ENCODE results near the gene GAREM1.

DNA sequence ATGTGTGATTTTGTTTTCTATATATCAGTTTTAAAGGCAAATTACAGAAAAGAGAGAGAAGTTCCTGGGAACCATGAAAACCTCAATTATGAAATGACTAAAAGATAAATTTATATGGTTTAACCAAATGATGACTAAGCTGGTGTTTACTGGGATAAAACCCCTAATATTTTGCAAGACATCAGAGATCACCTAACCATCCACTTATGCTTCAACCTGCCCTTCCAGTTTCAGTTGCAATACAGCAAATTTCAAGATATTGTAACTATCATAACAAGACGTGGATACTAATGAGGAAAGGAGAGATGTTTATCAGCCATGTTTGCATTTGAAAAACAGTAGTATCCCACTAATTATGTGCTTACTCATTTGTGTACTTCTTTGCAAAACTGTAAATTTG is 108.2 kb downstream of the GAREM1 start:
- no peak for TF ChIP-seq POLR2A (IDR thresholded peaks at IDR 0.05)
- TF ChIP-seq, protein P1, sequence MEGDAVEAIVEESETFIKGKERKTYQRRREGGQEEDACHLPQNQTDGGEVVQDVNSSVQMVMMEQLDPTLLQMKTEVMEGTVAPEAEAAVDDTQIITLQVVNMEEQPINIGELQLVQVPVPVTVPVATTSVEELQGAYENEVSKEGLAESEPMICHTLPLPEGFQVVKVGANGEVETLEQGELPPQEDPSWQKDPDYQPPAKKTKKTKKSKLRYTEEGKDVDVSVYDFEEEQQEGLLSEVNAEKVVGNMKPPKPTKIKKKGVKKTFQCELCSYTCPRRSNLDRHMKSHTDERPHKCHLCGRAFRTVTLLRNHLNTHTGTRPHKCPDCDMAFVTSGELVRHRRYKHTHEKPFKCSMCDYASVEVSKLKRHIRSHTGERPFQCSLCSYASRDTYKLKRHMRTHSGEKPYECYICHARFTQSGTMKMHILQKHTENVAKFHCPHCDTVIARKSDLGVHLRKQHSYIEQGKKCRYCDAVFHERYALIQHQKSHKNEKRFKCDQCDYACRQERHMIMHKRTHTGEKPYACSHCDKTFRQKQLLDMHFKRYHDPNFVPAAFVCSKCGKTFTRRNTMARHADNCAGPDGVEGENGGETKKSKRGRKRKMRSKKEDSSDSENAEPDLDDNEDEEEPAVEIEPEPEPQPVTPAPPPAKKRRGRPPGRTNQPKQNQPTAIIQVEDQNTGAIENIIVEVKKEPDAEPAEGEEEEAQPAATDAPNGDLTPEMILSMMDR (IDR thresholded peaks at IDR 0.05), result no peak
